ENCODE measurements around the gene BCR. TPM values are rescaled to one million over a fixed set of nuclear protein-coding genes. Genes with fewer than 3 reads are reported as not detected.

The BCR gene
- total RNA-seq, 2 donors from 2014 or later: 102 to 172 TPM

DNA sequence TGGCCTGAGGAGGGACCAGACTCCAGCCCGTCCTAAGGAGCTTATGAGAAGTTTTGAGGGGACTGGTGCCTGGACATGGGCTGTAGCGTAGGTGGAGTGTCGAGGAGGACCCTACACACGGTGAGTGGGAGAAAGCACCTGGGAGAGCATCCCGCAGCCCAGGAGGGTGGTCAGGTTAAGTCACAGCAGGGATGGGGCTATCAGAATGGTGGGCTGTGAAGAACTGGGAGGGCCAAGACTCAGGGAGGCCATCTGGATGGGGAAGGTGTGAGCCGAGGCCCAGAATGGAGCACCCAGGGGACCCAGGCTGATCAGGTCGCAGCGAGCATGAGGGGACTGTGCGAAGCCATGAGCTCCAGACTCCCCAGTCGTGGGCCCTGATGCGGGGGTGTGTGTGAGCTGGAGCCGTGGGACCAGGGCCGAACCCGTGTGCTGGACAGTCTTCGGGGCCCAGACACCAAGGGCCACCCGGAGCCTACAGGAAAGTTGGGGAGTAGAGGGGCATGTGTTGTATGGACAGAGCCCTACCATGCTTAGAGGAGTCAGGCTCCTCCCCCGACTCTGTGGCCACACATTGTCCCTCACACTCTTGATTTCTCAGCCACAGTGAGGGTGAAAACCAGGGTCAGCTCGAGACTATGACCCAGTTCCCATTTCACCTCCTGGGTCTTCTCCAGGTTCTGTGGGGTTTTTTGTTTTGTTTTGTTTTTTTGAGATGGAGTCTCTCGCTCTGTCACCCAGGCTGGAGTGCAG, 54.3 kb downstream of the BCR start:
- Mint-ChIP-seq H3K4me1 (peaks cover 72% of the 10 kb centered on the region), H3K36me3 (ENCODE audit: low read depth) (peaks cover 19% of the 10 kb centered on the region), H3K9me3 (no peaks in the 10 kb centered on the region), H3K27ac (peak overlapping the region; percentile 39), H3K4me3 (no peak overlapping the region), H3K27me3 (ENCODE audit: insufficient read depth) (no peaks in the 10 kb centered on the region)
- peaks cover 5% of the 10 kb centered on the region for H3K9me3 ChIP-seq (ENCODE audit: control insufficient read depth, low read length)
- no peak overlapping the region for H3K4me3 ChIP-seq (ENCODE audit: low read length)
- WGBS, 2 experiments (ENCODE audit: insufficient coverage in 1 of 2, insufficient read length in 1 of 2): 95 to 97% methylated on average over 14 to 19 of the region's 19 CpGs
- peaks cover 12% of the 10 kb centered on the region for H3K36me3 ChIP-seq (ENCODE audit: control insufficient read depth, insufficient read depth, low read length)
- no peak for DNase-seq
- H3K27me3 ChIP-seq (ENCODE audit: control insufficient read depth, insufficient read depth, low read length, poor library complexity, severe bottlenecking): no peaks in the 10 kb centered on the region
- no peak overlapping the region for H3K27ac ChIP-seq (ENCODE audit: low read depth, low read length)
- no peak overlapping the region for H3K9ac ChIP-seq (ENCODE audit: extremely low read depth, low read length, poor library complexity, severe bottlenecking)
- H3K4me1 ChIP-seq (ENCODE audit: control insufficient read depth, insufficient read depth, low read length): peaks cover 50% of the 10 kb centered on the region
- TF ChIP-seq CTCF (conservative IDR thresholded peaks at IDR 0.05): no peak

DNA sequence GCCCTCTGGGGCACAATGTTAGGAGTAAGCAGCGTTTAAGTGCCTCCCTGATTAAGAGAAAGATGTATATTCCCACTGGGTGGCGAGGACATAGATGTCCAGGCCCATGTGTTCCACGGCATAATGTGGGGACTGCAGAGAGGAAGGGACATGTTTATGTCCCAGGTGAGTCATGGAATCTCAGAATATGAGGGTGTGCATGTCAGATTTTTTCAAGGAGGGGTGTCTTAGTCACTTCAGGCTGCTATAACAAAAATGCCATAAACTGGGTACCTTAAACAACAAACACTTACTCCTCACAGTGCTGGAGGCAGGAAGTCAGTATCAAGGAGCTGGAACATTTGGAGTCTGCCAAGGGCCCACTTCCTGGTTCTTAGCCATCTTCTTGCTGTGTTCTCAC, 55.1 kb downstream of the BCR start:
- H3K27me3 ChIP-seq (ENCODE audit: control insufficient read depth, insufficient read depth, low read length, poor library complexity, severe bottlenecking): no peaks in the 10 kb centered on the region
- H3K36me3 Mint-ChIP-seq (ENCODE audit: low read depth): peaks cover 19% of the 10 kb centered on the region
- 94 to 100% methylated on average over 3 of the region's 3 CpGs for WGBS, 2 experiments (ENCODE audit: insufficient coverage in 1 of 2, insufficient read length in 1 of 2)
- H3K27ac ChIP-seq (ENCODE audit: low read depth, low read length): no peak overlapping the region
- no peak overlapping the region for H3K9ac ChIP-seq (ENCODE audit: extremely low read depth, low read length, poor library complexity, severe bottlenecking)
- H3K27me3 Mint-ChIP-seq (ENCODE audit: insufficient read depth): no peaks in the 10 kb centered on the region
- peaks cover 64% of the 10 kb centered on the region for H3K4me1 Mint-ChIP-seq
- peaks cover 44% of the 10 kb centered on the region for H3K4me1 ChIP-seq (ENCODE audit: control insufficient read depth, insufficient read depth, low read length)
- peaks cover 17% of the 10 kb centered on the region for H3K36me3 ChIP-seq (ENCODE audit: control insufficient read depth, insufficient read depth, low read length)
- H3K27ac Mint-ChIP-seq: no peak overlapping the region
- no peak overlapping the region for H3K4me3 Mint-ChIP-seq
- H3K4me3 ChIP-seq (ENCODE audit: low read length): peak overlapping the region; percentile 35
- H3K9me3 Mint-ChIP-seq: no peaks in the 10 kb centered on the region
- H3K9me3 ChIP-seq (ENCODE audit: control insufficient read depth, low read length): peaks cover 7% of the 10 kb centered on the region
- no peak for TF ChIP-seq CTCF (conservative IDR thresholded peaks at IDR 0.05)
- DNase-seq: no peak

GRCh38 chr22:23236026-23236425, 55.7 kb downstream of the BCR start:
- DNase-seq: no peak
- no peak overlapping the region for H3K27ac ChIP-seq (ENCODE audit: low read depth, low read length)
- no peaks in the 10 kb centered on the region for H3K27me3 Mint-ChIP-seq (ENCODE audit: insufficient read depth)
- peak overlapping the region; percentile 50 for H3K4me3 ChIP-seq (ENCODE audit: low read length)
- H3K36me3 Mint-ChIP-seq (ENCODE audit: low read depth): peaks cover 23% of the 10 kb centered on the region
- peak overlapping the region; percentile 83 for H3K27ac Mint-ChIP-seq
- H3K4me3 Mint-ChIP-seq: no peak overlapping the region
- TF ChIP-seq CTCF (conservative IDR thresholded peaks at IDR 0.05): no peak
- H3K27me3 ChIP-seq (ENCODE audit: control insufficient read depth, insufficient read depth, low read length, poor library complexity, severe bottlenecking): no peaks in the 10 kb centered on the region
- no peak overlapping the region for H3K9ac ChIP-seq (ENCODE audit: extremely low read depth, low read length, poor library complexity, severe bottlenecking)
- peaks cover 3% of the 10 kb centered on the region for H3K9me3 Mint-ChIP-seq
- peaks cover 40% of the 10 kb centered on the region for H3K4me1 ChIP-seq (ENCODE audit: control insufficient read depth, insufficient read depth, low read length)
- H3K9me3 ChIP-seq (ENCODE audit: control insufficient read depth, low read length): peaks cover 7% of the 10 kb centered on the region
- 83 to 95% methylated on average over 1 to 3 of the region's 3 CpGs for whole genome bisulfite sequencing, 2 experiments (ENCODE audit: insufficient coverage in 1 of 2, insufficient read length in 1 of 2)
- peaks cover 63% of the 10 kb centered on the region for H3K4me1 Mint-ChIP-seq
- H3K36me3 ChIP-seq (ENCODE audit: control insufficient read depth, insufficient read depth, low read length): peaks cover 17% of the 10 kb centered on the region
